Suppressor macrophage treated with lipopolysaccharide for 1 hour (primary cell): Measurements from ENCODE around the gene RTF2.

Experiments used
- DNase-seq, 3 donors: peaks; one replicate each; pipeline ENCODE4 v3.0.0-alpha.2; 2020 to 2022

The RTF2 gene, protein sequence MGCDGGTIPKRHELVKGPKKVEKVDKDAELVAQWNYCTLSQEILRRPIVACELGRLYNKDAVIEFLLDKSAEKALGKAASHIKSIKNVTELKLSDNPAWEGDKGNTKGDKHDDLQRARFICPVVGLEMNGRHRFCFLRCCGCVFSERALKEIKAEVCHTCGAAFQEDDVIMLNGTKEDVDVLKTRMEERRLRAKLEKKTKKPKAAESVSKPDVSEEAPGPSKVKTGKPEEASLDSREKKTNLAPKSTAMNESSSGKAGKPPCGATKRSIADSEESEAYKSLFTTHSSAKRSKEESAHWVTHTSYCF

DNA sequence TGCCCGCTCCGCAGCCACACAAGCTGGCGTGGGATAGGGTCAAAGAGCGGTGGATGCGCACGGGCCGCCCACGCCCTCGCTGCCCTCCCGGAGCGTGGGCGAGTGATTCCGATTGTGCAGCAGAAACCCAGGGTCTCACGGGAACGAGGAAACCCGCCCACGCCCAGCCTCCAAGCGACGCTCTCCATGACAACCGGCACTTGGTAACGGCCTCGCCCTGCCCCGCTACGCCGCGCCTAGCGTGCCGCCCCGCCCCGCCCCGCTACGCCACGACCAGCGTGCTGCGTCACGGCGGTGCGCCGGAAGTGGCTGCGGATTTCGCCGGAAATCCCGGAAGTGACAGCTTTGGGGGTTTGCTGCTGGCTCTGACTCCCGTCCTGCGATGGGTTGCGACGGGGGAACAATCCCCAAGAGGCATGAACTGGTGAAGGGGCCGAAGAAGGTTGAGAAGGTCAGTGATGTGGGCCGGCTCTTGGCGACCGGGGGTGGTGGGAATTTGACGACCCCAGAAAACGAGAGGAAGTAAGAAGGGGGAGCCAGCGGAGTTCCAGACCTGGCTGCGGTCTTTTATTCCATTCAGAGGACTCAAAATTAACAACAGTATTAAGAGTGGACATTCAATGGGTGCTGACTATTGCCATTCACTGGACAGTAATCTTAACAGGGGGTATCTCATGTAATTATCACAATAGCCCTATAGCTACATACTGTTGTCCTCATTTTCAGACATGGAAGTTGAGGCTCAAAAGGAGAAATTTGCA is at the start of gene RTF2:
TSS of gene RTF2 (plus strand) at position 312 of the 761 bp plus-strand sequence. CDS start at position 383, 71 bp downstream.
- peak; percentile 100 for DNase-seq

DNA sequence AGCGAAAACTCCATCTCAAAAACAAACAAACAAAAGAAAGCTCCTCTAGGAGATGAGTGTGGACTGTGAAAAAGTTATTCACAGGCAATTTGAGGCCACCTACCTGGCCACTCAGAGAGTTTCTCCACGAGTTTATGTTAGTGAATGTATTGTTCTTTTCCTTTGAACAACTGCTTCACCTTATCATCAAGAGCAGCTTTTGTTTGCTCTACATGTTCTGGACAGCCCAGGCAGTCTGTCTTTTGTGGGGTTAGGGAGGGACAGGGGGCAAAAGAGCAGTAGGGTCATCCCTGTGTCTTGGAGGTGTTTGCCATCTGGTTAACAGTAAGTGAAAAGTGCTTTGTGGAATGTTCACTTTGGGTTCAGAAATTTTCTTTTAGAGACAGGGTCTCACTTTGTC is 48.4 kb upstream of the RTF2 start:
- no peak for DNase-seq

DNA sequence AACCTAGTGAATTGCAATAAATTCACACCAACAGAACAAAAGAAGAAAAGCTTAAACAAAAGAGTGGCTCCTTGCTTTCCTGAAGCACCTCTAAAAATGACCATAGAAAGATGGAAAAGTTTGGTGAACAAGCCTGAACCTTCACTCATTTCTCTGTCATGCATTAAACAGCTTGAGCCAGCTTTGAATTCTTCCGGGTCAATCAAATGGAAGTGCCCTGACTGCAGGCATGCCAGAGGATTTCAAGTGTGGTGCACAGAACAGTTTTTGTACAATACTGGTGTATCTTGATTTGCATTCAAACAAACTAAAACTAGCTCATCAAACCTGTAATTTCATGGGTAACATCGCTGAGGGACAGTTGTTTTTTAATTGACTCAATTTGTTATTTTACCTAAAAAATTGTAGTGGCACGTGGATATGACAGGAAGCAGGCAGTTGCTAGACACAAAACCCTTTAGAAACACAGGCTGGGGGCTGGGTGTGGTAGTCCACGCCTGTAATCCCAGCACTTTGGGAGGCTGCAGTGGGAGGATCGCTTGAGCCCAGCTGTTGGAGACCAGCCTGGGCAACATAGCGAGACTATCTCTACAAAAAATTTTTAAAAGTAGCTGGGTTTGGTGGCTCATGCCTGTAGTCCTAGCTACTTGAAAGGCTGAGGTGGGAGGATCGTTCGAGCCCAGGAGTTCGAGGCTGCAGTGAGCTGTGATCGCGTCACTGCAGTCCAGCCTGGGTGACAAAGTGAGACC is 47.3 kb upstream of the RTF2 start:
- DNase-seq = no peak

DNA sequence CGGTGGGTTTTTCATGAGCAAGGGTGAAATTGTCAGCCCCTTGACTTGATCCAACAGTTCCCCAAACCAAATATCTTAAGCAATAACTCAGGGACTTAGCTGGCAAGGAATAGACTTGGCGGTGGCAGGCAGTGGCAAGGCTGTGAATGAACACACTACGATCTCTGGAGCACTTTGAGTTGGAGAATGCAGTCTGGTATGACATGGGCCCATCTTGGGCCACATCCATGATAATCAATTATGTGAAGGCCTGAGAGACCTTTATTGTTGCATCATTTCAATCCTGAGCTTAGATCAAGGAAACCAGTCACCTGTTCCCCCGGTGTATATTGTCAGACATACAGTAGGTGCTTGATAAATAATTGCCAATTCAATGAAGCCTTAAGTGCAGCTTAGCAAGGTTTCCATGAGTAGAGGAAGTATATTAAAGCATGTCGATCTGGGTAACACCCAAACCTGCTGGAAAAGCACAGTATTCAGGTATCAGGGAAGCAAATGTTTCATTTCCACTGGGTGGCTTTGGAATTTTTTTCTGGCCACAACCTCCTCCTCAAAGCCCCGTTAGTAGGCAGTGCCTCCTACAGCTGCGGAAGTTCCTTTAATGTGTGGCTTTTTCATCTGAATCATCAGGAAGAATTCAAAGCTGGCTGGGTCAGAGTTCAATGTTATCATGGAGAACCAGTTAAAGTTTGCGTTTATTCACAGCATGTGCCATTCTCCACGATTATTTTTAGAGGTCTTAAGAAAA is 46.2 kb upstream of the RTF2 start:
- peak; percentile 83 to 91 (median 87) for DNase-seq

DNA sequence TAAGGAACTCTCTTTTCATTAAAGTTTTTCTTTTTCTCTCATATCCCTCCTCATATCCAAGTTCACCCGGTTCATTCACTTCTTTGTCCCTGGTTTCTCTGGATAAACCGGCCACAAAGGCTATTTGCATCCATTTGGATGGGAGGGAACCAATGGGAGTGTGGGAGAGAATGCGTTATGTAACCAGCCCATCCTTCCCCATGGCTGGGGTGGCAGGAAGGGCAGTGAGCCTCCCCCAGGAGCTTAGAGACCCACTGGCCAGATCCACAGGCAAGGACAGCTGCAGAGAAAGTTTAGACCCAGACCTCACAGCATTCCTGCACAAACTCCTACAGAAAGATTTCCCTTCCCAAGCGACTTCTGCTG is 45.6 kb upstream of the RTF2 start:
- DNase-seq = peak in 1 of 3 donors; percentile 32

DNA sequence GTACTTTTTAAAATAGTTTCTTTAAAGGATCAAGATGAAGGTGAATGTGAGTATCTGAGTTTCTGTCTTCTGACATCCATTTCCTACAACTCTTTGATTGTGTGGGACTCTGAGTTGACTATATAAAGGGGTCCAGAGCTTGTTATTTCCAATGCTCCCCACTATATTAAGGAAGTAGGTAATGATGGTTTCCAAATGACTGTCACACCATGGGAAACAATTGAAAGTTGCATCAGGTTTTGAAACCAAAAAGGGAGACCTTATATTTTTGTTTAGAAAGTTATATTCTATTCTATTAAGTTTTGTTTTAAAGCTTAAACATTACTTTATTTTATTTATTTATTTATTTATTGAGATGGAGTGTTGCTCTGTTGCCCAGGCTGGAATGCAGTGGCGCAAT is 45.2 kb upstream of the RTF2 start:
- peak in 2 of 3 donors; percentile 22 to 66 for DNase-seq

DNA sequence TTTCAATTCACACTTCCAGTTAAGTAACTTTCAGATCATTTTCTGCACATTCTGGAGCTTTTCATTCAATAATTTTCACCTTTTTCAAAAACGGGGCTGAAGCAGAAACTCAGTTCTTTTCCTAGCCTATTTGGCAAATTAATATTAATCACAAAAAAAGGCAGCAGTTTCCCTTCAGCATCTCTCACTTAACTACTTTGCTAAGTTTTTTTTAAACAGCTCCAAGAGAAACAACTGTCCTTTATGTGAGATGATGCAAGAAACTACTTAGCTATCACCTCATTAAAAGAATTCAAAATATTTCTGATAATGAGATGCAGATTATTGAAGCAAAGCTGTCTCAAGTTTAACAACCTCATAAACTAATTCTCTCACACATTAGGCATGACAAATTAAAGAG is 44.5 kb upstream of the RTF2 start:
- DNase-seq = no peak

DNA sequence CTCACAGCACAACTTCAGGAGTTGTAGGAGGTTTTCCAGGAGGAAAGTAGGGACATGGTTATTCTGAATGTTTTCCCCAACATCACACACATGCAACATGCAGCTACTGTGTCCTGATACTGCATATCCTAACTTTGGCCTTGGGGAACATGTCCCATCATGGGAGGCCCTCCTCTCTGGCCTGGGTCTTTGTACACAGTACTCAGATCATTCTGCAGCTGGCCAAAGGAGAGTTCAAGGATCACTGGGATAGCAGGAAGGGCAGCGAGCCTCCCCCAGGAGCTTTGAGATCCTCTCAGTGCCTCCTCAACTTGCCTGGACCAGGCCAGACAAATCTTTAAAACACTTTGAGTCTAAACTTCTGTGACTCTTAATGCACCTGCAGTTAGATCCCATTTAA is 43.5 kb upstream of the RTF2 start:
- DNase-seq = no peak

DNA sequence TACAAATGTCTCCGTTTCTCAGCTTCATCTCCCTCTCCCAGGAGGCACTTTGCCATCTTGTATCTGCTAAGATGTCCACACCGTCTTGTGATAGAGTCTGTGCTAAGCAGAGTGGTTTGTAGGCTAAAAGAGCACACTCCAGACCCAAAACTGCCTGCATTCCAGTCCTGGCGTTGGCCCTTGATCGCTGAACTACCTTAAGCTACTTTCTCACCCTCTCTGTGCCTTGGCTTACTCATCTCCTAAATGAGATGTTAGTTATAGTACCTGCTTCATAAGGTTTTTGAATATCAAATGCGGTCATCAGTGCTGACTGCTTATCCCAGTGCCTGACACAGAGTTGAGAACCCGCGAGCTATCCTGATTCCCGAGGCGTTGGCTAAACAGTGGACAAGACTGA is 42.4 kb upstream of the RTF2 start:
- no peak for DNase-seq

DNA sequence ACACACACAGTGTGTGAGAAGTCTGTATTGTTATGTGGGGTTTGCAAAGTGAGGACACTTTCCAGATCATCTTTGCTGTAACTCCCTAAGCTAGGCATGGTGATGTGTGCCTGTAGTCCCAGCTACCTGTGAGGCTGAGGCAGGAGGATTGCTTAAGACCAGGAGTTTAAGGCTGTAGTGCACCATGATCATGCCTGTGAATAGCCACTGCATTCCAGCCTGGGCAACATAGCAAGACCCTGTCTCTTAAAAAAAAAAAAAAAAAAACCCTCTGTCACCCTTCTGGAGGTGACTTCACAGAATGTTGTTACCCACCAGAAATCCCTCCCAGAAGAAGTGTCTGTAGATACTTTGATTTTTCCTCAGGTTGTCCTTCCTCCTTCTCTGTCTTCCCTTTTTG is 41.5 kb upstream of the RTF2 start:
- DNase-seq = no peak

DNA sequence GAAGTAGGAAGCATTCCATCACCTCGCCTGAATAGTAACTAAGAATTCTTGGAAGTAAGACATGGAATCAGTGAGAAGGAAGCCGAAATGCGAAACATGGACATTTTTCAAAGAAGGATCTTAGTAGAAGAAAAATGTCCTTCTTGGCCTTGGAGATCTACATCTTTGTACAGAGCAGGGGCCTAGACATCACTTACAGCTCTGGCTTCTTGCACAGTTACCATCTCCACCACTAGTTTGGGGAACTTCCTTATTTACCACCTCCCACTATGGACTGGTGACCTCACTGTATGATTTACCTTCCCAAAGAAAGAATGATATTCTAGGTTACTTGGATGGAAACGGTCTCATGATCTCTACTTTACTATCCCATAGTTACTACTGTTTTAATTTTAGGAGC is 40.6 kb upstream of the RTF2 start:
- peak; percentile 62 to 72 (median 67) for DNase-seq

DNA sequence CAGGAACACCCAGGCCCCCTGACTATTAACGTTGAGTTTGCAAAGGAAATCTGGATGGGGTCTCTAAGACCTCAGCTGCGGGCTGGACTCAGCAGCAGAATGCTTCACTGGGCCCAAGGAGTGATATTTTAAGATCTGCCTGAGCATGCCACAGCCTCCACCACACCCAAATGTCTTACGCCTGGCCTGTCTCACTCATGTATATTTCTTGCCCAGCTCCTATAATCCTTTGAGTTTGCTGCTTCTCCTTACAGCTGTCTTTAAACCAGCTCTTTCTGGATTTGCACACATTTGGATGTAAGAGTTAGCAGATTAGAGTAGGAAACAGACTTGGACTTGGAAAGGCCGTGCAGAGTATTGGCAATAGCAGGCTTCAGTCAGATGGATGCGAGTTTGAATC is 40.0 kb upstream of the RTF2 start:
- no peak for DNase-seq

DNA sequence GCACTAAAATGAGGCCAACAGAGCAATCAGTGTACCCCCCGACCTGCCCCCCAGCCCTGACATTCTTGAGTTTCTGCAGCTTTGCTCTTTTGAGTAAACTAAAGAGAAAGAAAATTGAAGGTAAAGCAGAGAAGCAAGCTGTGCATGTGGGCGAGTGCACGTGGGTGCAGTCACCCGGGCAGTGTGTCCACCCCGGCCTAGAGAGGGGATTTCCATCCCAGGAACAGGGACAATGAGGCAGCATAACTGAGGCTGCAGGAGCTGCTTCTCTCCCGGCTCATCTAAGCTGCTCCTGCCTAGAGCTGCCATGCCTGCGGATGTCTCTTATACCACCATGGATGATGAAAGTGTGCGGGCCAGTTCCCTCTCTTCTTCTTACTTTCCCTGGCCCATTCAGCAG is 39.5 kb upstream of the RTF2 start:
- peak in 2 of 3 donors; percentile 71 to 74 for DNase-seq

DNA sequence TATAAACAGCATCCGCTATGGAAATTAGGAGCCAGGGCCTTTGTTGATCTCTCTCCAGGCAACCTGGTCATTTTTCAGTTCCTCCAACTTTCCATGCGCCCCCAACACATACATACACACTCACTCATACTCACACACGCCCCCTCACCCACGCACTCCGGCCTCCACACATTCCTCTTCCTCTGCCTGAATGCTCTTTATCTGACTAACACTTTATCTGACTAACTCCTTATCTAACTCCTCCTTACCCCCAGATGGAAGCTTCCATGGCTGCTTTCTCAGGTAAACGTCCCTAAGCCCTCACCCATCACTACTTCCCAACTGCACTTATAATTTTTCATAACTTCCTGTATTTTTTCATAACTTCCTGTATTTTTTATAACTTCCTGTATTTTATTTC is 38.9 kb upstream of the RTF2 start:
- peak; percentile 60 to 75 (median 68) for DNase-seq

DNA sequence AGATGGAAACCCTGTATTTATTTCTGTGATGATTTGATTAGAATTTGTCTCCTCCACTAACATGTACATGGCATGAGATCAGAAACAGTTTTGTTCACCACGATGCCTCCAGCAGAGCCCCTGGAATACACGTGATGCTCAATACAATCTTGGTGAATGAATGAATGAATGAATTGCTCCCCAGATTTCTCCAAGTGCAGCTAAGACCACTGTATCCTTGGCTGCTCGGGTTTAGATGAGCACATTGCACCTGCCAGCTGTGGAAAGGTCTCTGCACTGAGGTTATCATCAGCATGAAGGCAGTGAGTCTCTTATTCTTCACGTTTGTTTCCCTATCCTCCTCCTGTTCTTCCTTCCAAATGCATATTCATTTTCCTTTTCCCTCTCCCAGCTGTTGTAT is 38.5 kb upstream of the RTF2 start:
- DNase-seq = no peak

DNA sequence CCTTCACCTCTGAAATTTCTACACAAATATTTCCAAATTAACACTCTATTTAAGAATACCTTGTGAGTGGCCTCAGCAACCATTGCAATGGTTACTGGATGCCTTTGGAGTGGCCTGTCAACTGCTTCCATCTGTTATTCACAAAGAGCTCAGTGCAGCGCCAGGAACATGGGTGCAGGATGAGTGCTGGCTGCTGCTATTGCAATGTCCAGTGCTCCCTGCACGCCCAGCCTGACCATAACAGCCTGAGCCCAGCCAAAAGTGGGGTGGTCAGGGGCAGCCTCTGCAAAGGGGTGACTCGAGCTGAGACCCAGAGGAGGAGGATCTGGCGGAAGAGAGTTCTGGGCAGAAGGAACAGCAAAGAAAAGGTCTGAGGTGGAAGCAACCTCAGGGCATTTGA is 38.0 kb upstream of the RTF2 start:
- DNase-seq = no peak

DNA sequence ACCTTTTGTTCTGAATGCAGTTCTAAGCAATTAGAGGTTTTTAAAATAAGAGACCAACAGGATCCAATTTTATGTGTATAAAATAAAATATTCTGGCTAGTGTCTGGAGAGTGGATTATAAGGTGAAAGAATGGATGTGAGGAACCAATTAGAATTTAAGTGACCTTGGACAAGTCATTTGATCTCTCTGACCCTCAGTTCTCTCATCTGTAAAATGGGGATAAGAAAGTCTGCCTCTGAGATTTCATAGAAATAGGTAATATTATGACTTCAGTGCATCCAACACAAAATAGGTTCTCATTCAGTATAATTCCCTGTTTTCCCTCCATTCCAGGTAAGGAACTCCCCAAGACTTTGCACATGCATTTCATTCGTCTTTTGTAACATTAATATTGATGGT is 37.5 kb upstream of the RTF2 start:
- no peak for DNase-seq

DNA sequence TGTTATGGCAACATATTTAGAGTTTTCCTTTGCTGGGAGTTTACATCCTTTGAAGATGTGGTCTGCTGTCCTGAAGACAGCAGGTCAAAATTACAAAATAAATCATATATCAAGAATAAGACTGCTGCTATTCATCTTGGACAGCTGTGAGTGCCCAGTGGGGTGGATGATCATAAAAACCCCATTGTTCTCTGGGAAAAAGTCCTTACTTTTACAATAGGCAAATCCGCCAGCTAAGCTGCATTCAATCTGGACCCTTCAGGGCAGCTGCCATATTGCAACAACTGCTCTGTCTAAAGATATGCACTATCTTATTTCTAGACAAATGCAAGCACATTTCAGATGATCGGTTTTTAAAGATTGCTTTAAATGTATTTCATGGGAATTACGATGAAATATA is 37.0 kb upstream of the RTF2 start:
- no peak for DNase-seq

DNA sequence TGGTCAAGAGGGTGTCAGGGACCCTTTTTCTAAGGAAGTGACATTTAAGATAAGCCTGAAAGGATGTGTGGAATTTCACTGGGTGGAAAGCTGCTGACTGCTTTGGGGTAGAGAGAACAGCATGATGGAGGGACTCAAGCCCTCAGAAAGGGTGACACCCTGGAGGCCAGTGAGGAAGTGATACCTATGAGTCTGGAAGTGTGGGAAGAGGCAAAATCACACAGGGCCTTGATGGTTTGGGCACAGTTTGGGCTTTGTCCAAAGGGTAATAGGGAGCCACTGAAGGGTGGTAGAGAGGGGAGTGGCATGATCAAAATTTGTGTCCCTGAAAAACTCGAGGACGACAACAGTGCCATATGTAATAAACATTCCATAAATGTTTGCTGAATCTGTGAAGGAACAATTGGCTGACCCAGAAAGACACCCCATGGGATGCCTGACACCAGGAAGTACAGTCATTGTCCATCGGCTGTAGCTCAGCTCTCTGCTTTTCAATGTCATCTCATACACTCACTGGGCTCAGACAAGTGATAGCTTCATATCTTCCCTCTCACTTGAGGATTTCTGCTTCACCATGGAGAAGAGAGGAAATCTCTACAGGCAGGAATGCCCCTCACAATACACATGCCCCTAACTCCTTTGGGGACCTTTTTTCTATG is 35.1 kb upstream of the RTF2 start:
- DNase-seq = no peak

DNA sequence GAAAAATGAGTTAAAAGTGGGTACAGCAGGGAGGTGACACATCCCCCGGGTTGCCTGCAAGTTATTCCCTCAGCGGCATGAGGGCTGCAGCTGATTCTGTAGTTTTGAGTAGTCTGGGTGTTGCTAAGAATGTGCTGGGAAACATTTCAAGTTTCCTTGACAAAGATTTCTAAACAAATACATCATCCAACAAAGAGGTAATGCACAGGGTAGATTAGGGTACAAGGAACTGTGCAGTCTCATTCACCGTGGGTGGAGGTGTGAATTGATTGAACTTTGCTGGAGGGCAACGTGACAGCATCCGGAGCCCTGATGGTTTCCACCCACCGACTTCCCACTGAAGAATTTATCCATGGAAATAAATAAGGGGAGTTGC is 34.6 kb upstream of the RTF2 start:
- no peak for DNase-seq

DNA sequence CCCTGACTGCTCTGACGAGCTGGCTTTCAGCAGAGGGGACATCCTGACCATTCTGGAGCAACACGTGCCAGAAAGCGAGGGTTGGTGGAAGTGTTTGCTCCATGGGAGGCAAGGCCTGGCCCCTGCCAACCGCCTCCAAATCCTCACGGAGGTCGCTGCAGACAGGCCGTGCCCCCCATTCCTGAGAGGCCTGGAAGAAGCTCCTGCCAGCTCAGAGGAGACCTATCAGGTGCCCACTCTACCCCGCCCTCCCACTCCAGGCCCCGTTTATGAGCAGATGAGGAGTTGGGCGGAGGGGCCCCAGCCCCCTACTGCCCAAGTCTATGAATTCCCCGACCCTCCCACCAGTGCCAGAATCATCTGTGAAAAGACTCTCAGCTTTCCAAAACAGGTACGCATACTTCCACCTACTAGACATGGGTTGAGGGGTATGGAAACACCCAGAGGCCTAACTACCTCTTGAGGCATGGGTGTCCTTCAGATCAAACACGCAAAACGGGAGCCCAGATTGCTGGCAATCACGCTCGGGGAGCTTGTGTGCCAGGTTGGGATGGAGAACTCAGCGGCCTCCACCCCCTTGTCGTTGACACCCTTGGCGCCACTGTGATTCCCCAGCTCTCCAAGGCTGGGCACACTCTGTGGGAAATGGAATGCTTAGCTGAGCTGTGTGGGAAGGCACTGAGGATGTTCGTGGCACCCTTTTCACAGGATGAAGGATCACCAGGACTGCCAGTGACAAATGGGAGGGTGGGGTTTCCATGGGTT is 31.0 kb upstream of the RTF2 start:
- DNase-seq = no peak

DNA sequence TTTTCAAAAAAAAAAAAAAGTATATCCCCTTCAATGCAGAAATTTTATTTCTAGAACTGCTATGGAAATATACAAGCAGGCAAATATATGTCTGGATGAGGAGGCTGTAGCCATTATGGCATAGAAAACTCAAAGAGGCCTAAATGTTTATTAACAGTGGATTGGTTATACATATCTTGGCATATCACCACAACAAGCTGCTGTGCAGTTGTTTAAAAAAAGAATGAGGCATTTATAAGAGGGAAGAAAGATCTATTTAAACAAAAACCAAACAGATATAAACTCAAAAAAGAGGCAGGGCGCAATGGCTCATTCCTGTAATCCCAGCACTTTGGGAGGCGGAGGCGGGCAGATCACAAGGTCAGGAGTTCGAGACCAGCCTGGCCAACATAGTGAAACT is 30.1 kb upstream of the RTF2 start:
- DNase-seq = no peak
